IPS-20b (cell line): Measurements from ENCODE around the gene SLCO2A1.

Experiments
- H3K27ac ChIP-seq: one replicate; pipeline ENCODE4 v1.5.1; 2013; ENCODE audit warnings: low read length
- H3K27me3 ChIP-seq: 2 replicates; pipeline ENCODE4 v1.6.1; 2013; ENCODE audit warnings: mild to moderate bottlenecking, low read length, inconsistent platforms; ENCODE audit not compliant: insufficient read depth
- H3K36me3 ChIP-seq: 2 replicates; pipeline ENCODE4 v1.6.1; 2013; ENCODE audit warnings: low read depth, mild to moderate bottlenecking, inconsistent platforms, low read length, moderate library complexity; ENCODE audit not compliant: insufficient read depth
- H3K4me1 ChIP-seq: 2 replicates; pipeline ENCODE4 v1.6.1; 2013; ENCODE audit warnings: mild to moderate bottlenecking, control low read depth, inconsistent platforms, low read length, moderate library complexity; ENCODE audit not compliant: insufficient read depth
- H3K4me3 ChIP-seq: 2 replicates; pipeline ENCODE4 v1.5.1; 2013; ENCODE audit warnings: mild to moderate bottlenecking, low read length, inconsistent platforms
- H3K9ac ChIP-seq: 2 replicates; pipeline ENCODE4 v1.6.1; 2013; ENCODE audit warnings: low read depth, mild to moderate bottlenecking, inconsistent platforms, low read length, moderate library complexity
- H3K9me3 ChIP-seq: 2 replicates; pipeline ENCODE4 v1.6.1; 2013; ENCODE audit warnings: mild to moderate bottlenecking, low read depth, low read length, inconsistent platforms; ENCODE audit not compliant: insufficient read depth

SLCO2A1 gene

DNA sequence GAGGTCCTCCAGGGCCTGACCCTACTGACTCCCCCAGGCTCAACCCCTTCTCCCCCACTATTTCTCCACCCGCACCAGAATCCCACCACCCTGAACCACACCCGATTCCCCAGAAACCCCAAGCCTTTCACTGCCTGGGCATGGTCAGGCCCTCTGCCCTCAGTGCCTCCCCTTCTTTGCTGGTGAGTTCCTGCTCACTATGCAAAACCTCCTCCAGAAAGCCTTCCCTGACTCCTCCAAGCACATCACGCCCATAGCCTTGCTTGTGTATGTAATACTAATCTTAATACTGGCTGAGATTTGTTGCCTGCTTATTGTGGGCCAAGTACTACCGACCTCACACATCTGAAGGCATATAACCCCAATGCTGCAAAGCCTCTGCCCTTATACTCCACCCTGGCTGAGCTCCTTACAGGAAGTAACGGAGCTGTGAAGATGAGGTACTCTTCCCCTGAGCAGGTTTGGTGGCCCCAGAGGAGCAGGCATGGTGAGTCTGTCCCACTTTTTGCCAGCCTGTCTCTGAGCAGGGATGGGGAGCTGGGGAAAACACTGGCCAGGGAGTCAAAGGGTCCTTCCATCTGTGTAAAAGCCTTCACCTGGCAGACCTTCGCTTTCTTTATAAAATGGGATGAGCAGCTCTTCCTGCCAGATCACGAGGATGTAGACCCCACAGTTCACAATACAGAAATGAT, 143.5 kb downstream of the SLCO2A1 start:
- no peak overlapping the region for H3K9ac ChIP-seq
- no peaks in the 10 kb centered on the region for H3K9me3 ChIP-seq
- no peaks in the 10 kb centered on the region for H3K4me1 ChIP-seq
- H3K27me3 ChIP-seq, result no peaks in the 10 kb centered on the region
- H3K27ac ChIP-seq, result no peak overlapping the region
- no peak overlapping the region for H3K4me3 ChIP-seq
- no peaks in the 10 kb centered on the region for H3K36me3 ChIP-seq

- Histone ChIP-seq H3K27me3 (no peaks in the 10 kb centered on the region), H3K9ac (no peak overlapping the region), H3K4me1 (no peaks in the 10 kb centered on the region), H3K27ac (no peak overlapping the region), H3K9me3 (no peaks in the 10 kb centered on the region), H3K36me3 (no peaks in the 10 kb centered on the region), H3K4me3 (no peak overlapping the region)
Measured at GRCh38 chr3:133884887-133885711, 144.6 kb downstream of the SLCO2A1 start.

DNA sequence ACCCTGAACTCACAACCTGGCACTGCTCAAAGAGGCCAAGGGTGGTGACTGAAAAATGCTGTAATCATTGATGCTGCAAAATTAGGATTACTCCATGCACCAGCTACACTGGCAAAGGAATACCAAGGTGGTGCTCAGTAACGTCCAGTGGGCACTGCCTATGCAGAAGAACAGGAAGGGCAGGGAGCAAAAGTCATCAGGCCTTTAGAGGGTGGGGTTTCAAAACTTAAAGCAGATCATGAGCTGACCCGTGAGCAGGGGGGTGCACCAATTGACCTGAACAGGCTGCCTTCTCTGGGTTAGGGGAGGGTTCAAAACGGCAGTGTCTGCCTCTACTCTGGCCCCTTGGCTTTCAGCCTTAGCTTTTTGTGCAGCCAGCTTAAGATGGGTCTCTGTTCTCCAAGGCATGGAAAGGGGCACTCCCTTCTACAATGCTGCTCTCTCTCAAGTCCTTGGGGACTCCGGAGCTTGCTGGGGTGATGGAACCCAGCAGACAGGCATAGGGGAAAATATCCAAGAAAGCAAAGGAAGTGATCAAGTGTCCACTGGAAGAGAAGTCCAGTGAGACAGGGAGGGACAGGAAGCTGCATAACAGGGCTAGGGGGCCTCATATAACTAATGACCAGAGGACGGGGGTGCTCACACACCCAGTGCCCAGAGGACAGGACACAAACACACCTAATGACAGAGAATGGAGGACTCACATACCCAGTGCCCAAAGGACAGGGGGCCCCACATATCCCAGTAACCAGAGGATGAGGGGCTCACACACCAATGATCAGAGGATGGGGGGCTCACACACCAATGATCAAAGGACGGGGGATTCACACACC, 145.5 kb downstream of the SLCO2A1 start:
- Histone ChIP-seq H3K9me3 (no peaks in the 10 kb centered on the region), H3K27me3 (no peaks in the 10 kb centered on the region)

GRCh38 chr3:133883641-133884040, 146.1 kb downstream of the SLCO2A1 start:
- H3K27me3 ChIP-seq, result no peaks in the 10 kb centered on the region
- no peaks in the 10 kb centered on the region for H3K36me3 ChIP-seq
- no peaks in the 10 kb centered on the region for H3K9me3 ChIP-seq
- no peak overlapping the region for H3K4me3 ChIP-seq
- no peak overlapping the region for H3K27ac ChIP-seq
- H3K4me1 ChIP-seq, result no peaks in the 10 kb centered on the region
- H3K9ac ChIP-seq, result no peak overlapping the region

More for the DNA sequence above, 145.5 kb downstream of the SLCO2A1 start:
- no peaks in the 10 kb centered on the region for H3K36me3 ChIP-seq
- no peaks in the 10 kb centered on the region for H3K4me1 ChIP-seq
- H3K27ac ChIP-seq, result no peak overlapping the region
- H3K9ac ChIP-seq, result no peak overlapping the region
- H3K4me3 ChIP-seq, result no peak overlapping the region

DNA sequence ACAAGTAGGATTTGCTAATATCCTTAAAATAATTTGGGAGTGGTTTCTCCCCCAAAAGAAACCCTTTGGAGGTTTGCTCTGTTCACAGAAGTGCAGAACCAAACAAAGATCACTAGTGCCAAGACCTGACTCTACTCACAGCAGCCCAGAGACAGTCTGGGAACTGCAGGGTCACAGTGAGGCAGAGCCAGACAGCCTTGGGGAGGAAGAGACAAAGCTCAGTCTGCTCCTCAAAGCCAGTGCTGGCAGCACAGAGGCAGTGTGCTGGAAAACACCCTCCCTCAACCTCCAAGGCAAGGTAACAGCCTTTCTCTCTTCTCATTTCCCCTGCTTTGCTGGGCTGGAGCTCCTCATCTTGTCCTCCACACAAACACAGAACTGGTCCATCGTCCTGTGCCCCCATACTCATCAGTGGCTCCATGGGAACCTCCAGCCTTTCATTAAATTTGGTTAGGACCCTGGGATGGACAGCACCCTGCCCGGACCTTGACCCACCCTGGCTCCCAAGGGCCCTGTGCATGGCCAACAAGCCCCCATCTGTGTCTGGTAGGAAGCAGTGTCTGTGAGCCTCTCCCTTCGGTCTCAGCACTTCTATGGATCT, 146.6 kb downstream of the SLCO2A1 start:
- H3K27ac ChIP-seq, result no peak overlapping the region
- H3K4me3 ChIP-seq, result no peak overlapping the region
- no peak overlapping the region for H3K9ac ChIP-seq
- H3K4me1 ChIP-seq, result no peaks in the 10 kb centered on the region
- no peaks in the 10 kb centered on the region for H3K27me3 ChIP-seq
- H3K36me3 ChIP-seq, result no peaks in the 10 kb centered on the region
- no peaks in the 10 kb centered on the region for H3K9me3 ChIP-seq

DNA sequence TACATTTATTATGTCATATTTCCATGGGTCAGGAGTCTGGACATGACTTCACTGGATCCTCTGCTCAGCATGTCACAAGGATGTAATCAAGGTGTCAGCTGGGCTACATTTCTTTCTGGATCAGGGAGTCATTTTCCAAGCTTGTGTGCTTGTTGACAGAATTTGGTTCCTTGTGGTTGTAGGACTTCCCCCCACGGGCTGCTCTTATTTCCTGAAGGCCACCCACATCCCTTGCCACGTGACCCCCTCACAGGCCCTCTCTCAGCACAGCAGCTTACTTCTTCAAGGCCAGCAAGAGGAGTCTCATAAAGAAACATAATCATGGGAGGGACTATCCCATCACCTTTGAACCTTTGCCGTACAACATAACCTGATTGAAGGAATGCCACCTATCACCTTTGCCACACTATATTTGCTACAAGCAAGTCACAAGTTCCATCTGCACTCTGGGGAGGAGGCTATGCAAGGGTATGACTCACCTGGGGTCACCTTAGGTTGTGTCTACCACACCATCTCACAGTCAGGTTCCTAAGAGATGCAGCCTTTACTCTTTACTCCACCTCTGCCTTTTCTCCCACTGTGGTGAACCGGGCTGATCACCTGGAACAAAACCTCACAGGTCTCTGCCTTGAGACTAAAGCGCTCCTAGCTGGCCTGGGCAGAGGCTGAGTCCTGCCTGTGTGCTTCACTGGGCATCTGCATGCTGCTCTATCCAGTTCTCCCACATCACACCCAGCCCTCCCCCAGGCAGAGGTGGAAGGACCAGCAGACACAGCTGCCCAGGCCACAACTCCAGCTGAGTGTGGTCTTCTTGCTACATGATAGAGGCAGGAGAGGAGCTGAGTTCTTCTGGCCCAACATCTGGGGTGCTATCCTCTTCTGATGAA, 147.5 kb downstream of the SLCO2A1 start:
- no peaks in the 10 kb centered on the region for H3K36me3 ChIP-seq
- no peaks in the 10 kb centered on the region for H3K27me3 ChIP-seq
- H3K9me3 ChIP-seq, result no peaks in the 10 kb centered on the region
- no peak overlapping the region for H3K9ac ChIP-seq
- H3K27ac ChIP-seq, result no peak overlapping the region
- no peak overlapping the region for H3K4me3 ChIP-seq
- no peaks in the 10 kb centered on the region for H3K4me1 ChIP-seq

DNA sequence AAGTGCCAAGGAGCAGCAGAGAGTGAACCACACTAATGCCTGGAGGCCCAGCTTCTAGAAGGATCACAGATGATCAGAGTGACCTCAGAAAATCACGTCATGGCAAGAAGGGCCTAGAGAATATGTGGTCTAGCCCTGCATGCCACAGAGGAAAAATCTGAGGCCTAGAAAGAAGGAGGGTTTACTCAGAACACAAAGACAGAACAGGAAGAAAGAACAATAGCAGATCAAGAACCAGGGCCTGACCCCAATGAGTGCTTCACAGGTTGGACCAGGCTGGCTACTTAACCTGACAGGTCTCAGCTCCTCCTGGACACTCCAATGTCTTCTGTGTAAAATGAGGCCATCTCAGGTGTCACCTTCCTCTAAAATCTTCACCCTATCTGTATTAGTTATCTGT, 148.2 kb downstream of the SLCO2A1 start:
- Histone ChIP-seq H3K4me1 (no peaks in the 10 kb centered on the region), H3K9me3 (no peaks in the 10 kb centered on the region), H3K27ac (no peak overlapping the region), H3K9ac (no peak overlapping the region), H3K36me3 (no peaks in the 10 kb centered on the region), H3K27me3 (no peaks in the 10 kb centered on the region), H3K4me3 (no peak overlapping the region)

DNA sequence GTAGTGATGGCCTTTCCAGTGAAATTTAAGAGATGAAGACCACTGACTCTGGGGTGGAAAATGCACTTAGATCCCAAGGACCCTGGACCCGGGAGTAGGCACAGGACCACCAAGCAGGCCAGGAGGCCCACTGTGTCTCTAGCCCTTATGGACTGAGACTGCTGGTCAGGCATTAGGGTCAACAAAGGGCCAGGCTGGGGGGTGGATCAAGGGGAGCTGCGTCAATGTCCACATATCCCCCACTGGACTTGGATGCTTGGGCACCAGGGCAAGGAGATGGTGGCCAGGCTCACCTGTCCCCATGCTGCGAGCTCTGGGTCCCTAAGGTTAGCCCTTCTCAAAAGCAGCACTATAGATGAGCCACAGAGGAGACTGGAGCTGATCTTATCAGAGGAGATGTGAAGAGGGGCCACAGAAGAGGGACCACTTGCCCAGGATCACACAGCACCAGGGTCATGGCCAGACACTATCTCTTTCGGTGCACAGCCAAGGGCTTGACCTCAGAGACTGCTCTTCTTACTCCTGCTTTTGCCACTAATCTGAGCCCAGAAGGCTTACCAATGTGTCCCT, 148.8 kb downstream of the SLCO2A1 start:
- no peak overlapping the region for H3K4me3 ChIP-seq
- no peak overlapping the region for H3K9ac ChIP-seq
- H3K27me3 ChIP-seq, result no peaks in the 10 kb centered on the region
- H3K9me3 ChIP-seq, result no peaks in the 10 kb centered on the region
- no peak overlapping the region for H3K27ac ChIP-seq
- H3K36me3 ChIP-seq, result no peaks in the 10 kb centered on the region
- no peaks in the 10 kb centered on the region for H3K4me1 ChIP-seq

DNA sequence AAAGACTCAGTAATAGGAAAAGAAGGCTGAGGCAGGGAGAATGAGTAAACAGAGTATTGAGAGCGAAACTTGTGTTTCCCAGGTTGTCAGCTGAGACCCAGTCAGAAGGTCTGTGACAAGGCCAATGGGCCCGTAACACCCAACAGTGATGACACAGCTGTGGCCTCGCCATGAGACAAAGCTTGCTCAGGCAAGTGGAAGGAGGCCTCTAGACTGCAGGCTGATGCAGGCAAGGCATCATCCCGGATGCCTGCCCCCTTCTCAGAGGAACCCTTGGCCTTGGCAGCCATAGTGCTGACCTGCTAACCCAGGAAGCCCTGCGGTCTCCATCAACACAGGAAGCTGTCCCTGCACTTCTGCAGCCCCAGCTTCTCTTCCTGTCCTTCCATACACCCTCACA, 149.4 kb downstream of the SLCO2A1 start:
- H3K27me3 ChIP-seq, result no peaks in the 10 kb centered on the region
- no peaks in the 10 kb centered on the region for H3K36me3 ChIP-seq
- H3K9me3 ChIP-seq, result no peaks in the 10 kb centered on the region
- H3K4me1 ChIP-seq, result no peaks in the 10 kb centered on the region
- no peak overlapping the region for H3K4me3 ChIP-seq
- H3K9ac ChIP-seq, result no peak overlapping the region
- no peak overlapping the region for H3K27ac ChIP-seq

GRCh38 chr3:133878518-133878917, 151.2 kb downstream of the SLCO2A1 start:
- Histone ChIP-seq H3K4me1 (no peaks in the 10 kb centered on the region), H3K9me3 (no peaks in the 10 kb centered on the region), H3K4me3 (no peak overlapping the region), H3K27ac (no peak overlapping the region), H3K27me3 (no peaks in the 10 kb centered on the region), H3K36me3 (no peaks in the 10 kb centered on the region), H3K9ac (no peak overlapping the region)
